ENCODE results near the gene ART3. TPM values are rescaled to one million over a fixed set of nuclear protein-coding genes. Genes with fewer than 3 reads are reported as not detected.

ART3 gene
- total RNA-seq, 1 experiment from 2014 or later, result not detected

DNA sequence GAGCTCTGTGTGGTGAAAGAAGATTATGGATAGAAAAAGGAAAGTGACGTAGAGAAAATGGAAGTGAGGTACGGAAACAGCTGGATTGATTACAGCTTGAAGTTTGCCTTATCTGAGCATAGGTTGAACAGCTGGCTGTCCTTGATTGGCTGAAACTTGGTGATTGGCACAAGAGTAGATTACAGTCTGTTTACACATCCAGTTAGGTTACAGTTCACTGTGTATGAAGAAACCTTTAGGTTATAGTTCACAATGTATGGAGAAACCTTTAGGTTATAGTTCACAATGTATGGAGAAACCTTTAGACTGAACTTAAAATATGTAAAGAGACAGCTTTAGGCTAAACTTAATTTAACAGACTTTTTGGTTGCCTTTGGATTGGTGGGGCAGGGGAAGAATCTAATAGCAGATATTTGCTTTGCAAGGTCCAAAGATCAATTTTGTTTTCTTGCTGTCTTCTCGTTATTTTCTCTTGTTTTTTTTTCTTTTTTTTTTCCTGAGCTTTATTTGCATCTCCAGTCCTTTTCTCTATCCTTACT is 15.6 kb upstream of the ART3 start:
- POLR2A ChIA-PET (ENCODE audit: unreplicated experiment), result no interaction called here
- no peaks in the 10 kb centered on the region for H4K20me1 ChIP-seq (ENCODE audit: insufficient read depth)
- no peaks in the 10 kb centered on the region for H3K9me3 ChIP-seq (ENCODE audit: insufficient read depth, low read depth)
- peak overlapping the region; percentile 78; the same call in 1 of the 2 replicates for H3K27ac ChIP-seq
- H3K4me3 ChIP-seq, result no peak overlapping the region
- H3K79me2 ChIP-seq (ENCODE audit: low read depth), result no peaks in the 10 kb centered on the region
- H2AFZ ChIP-seq, result no peak overlapping the region
- TF ChIP-seq EZH2 (IDR thresholded peaks at IDR 0.05; ENCODE audit: low read depth), result no peak
- TF ChIP-seq CTCF (conservative IDR thresholded peaks at IDR 0.05), result no peak
- H3F3A ChIP-seq (ENCODE audit: insufficient read depth, low read depth), result peaks cover 16% of the 10 kb centered on the region
- BruUV-seq (replicated peaks), result no TSS peak
- H3K4me2 ChIP-seq, result peak overlapping the region; percentile 72
- intact Hi-C loops (cut with micrococcal nuclease; ENCODE audit: unreplicated experiment), result no loop called here
- no peaks in the 10 kb centered on the region for H3K27me3 ChIP-seq (ENCODE audit: insufficient read depth, low read depth)
- no peaks in the 10 kb centered on the region for H3K36me3 ChIP-seq (ENCODE audit: low read depth)
- no peaks in the 10 kb centered on the region for H3K9me2 ChIP-seq (ENCODE audit: insufficient read depth)
- DNase-seq, result peak in 1 of 2 experiments; percentile 50
- H3K4me1 ChIP-seq (replicated peaks; ENCODE audit: insufficient read depth), result peaks cover 41% of the 10 kb centered on the region
- CTCF ChIA-PET, result interaction anchor here (0.6 kb wide), 1 partner anchor 12 kb away, joined by 5 read pairs; no protein-coding TSS in a partner anchor

DNA sequence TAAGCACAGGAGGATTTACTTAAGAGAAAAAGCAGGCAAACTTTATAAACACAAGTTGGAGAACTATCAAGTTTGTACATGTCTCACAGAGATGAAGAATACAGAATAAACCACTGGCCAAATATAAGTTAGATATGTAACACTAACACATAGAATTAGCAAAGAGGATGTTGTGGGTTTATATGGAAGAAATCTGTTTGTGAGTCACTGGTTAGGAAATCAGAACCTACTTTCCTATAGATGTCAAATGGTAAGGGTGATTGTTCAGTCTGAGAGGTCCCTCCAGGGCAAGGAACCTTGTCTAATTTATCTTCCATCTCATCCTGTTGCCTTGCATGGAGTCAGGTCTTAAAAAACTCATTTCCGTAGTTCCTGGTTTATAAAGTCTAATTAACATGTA is 14.8 kb upstream of the ART3 start:
- Histone ChIP-seq H4K20me1 (ENCODE audit: insufficient read depth) (no peaks in the 10 kb centered on the region), H3K4me1 (replicated peaks; ENCODE audit: insufficient read depth) (peaks cover 41% of the 10 kb centered on the region), H3K4me3 (no peak overlapping the region), H3K9me3 (ENCODE audit: insufficient read depth, low read depth) (no peaks in the 10 kb centered on the region), H3K4me2 (peak overlapping the region; percentile 72), H3K79me2 (ENCODE audit: low read depth) (no peaks in the 10 kb centered on the region), H3F3A (ENCODE audit: insufficient read depth, low read depth) (peaks cover 16% of the 10 kb centered on the region), H3K27me3 (ENCODE audit: insufficient read depth, low read depth) (no peaks in the 10 kb centered on the region), H3K27ac (peak overlapping the region; percentile 78), H2AFZ (no peak overlapping the region), H3K36me3 (ENCODE audit: low read depth) (no peaks in the 10 kb centered on the region), H3K9me2 (ENCODE audit: insufficient read depth) (no peaks in the 10 kb centered on the region)
- intact Hi-C loops (cut with micrococcal nuclease; ENCODE audit: unreplicated experiment), result no loop called here
- no TSS peak for BruUV-seq (replicated peaks)
- CTCF ChIA-PET, result no interaction called here
- POLR2A ChIA-PET (ENCODE audit: unreplicated experiment), result no interaction called here
- peak in 1 of 2 experiments; percentile 79 for DNase-seq
- TF ChIP-seq CTCF (conservative IDR thresholded peaks at IDR 0.05), result no peak
- no peak for TF ChIP-seq EZH2 (IDR thresholded peaks at IDR 0.05; ENCODE audit: low read depth)

DNA sequence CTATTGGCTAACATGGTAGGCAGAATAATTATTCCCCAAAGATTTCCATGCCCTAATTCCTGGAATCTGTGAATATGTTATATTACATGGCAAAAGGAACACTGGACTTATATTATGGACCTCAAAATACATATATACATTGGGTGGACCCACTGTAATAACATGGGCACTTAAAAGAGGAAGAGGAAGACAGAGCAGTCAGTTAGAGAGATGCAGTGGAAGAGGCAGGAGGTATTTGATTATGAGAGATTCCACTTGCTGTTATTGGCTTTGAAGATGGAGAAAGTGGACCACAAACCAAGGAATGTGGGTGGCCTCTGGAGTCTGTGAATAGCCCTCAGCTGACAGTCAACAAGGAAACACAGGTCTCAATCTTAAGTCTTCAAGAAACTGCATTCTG is 14.0 kb upstream of the ART3 start:
- H3K79me2 ChIP-seq (ENCODE audit: low read depth), result no peaks in the 10 kb centered on the region
- H3F3A ChIP-seq (ENCODE audit: insufficient read depth, low read depth), result peaks cover 16% of the 10 kb centered on the region
- peak overlapping the region; percentile 72 for H3K4me2 ChIP-seq
- H3K27ac ChIP-seq, result peak overlapping the region; percentile 78
- intact Hi-C loops (cut with micrococcal nuclease; ENCODE audit: unreplicated experiment), result no loop called here
- H3K9me2 ChIP-seq (ENCODE audit: insufficient read depth), result no peaks in the 10 kb centered on the region
- TF ChIP-seq CTCF (conservative IDR thresholded peaks at IDR 0.05) (no peak), EZH2 (IDR thresholded peaks at IDR 0.05; ENCODE audit: low read depth) (no peak)
- H3K36me3 ChIP-seq (ENCODE audit: low read depth), result no peaks in the 10 kb centered on the region
- ChIA-PET POLR2A (ENCODE audit: unreplicated experiment) (no interaction called here), CTCF (no interaction called here)
- no TSS peak for BruUV-seq (replicated peaks)
- no peak overlapping the region for H3K4me3 ChIP-seq
- no peaks in the 10 kb centered on the region for H4K20me1 ChIP-seq (ENCODE audit: insufficient read depth)
- DNase-seq, result no peak
- H3K9me3 ChIP-seq (ENCODE audit: insufficient read depth, low read depth), result no peaks in the 10 kb centered on the region
- peaks cover 41% of the 10 kb centered on the region for H3K4me1 ChIP-seq (replicated peaks; ENCODE audit: insufficient read depth)
- no peak overlapping the region for H2AFZ ChIP-seq
- H3K27me3 ChIP-seq (ENCODE audit: insufficient read depth, low read depth), result no peaks in the 10 kb centered on the region
